IPS-NIHi7 (cell line): ENCODE results near the gene ZNF618.

Source experiments
- DNase-seq: peaks from one replicate; pipeline ENCODE4 v3.0.0; 2012; ENCODE audit warnings: mixed read lengths; ENCODE audit errors: extremely low spot score

The ZNF618 gene

GRCh38 chr9:114025196-114025753 lies 149.2 kb downstream of the ZNF618 start:
- DNase-seq: no peak

GRCh38 chr9:114025760-114026159 lies 149.7 kb downstream of the ZNF618 start:
- DNase-seq: no peak

GRCh38 chr9:114026335-114026734 lies 150.2 kb downstream of the ZNF618 start:
- no peak for DNase-seq

- no peak for DNase-seq
These were observed 151.2 kb downstream of the ZNF618 start for GRCh38 chr9:114027159-114027862.

- DNase-seq: no peak
These were observed 151.9 kb downstream of the ZNF618 start for GRCh38 chr9:114027863-114028465.

- no peak for DNase-seq
These were observed 152.5 kb downstream of the ZNF618 start for GRCh38 chr9:114028646-114029045.

- no peak for DNase-seq
These were observed 153.4 kb downstream of the ZNF618 start for GRCh38 chr9:114029311-114030170.

GRCh38 chr9:114030364-114030763 lies 154.3 kb downstream of the ZNF618 start:
- no peak for DNase-seq

GRCh38 chr9:114031037-114031630 lies 155.0 kb downstream of the ZNF618 start:
- no peak for DNase-seq

GRCh38 chr9:114031948-114032840 lies 156.1 kb downstream of the ZNF618 start:
- no peak for DNase-seq

GRCh38 chr9:114033397-114034103 lies 157.4 kb downstream of the ZNF618 start:
- DNase-seq: peak; percentile 86

GRCh38 chr9:114034196-114034595 lies 158.1 kb downstream of the ZNF618 start:
- DNase-seq: no peak

GRCh38 chr9:114034661-114035062 lies 158.6 kb downstream of the ZNF618 start:
- no peak for DNase-seq

GRCh38 chr9:114035221-114035844 lies 159.2 kb downstream of the ZNF618 start:
- no peak for DNase-seq

GRCh38 chr9:114035845-114036801 lies 160.0 kb downstream of the ZNF618 start:
- no peak for DNase-seq

GRCh38 chr9:114037249-114037648 lies 161.1 kb downstream of the ZNF618 start:
- no peak for DNase-seq

GRCh38 chr9:114037961-114038723 lies 162.0 kb downstream of the ZNF618 start:
- DNase-seq: peak; percentile 72
